DOHH2 (cell line): Measurements from ENCODE around the gene PPM1A.

ENCODE experiments used
- H3F3A ChIP-seq: fragments of 200-600 bp; sonication (generic), shearing (Covaris generic); 2 replicates; pipeline ENCODE4 v1.6.0; 2016; ENCODE audit warnings: antibody characterized with exemption, mild to moderate bottlenecking; ENCODE audit not compliant: control insufficient read depth, insufficient read depth
- H3K27ac ChIP-seq: fragments of 200-600 bp; sonication (generic); 2 replicates; pipeline ENCODE4 v1.5.1; 2014; ENCODE audit warnings: low read depth, mild to moderate bottlenecking, low read length, moderate library complexity
- H3K27me3 ChIP-seq: fragments of 200-600 bp; sonication (generic); 2 replicates; pipeline ENCODE4 v1.6.1; 2014; ENCODE audit warnings: mild to moderate bottlenecking, low read length, mixed read lengths; ENCODE audit not compliant: control insufficient read depth
- H3K36me3 ChIP-seq: fragments of 200-600 bp; sonication (generic); 2 replicates; pipeline ENCODE4 v1.6.1; 2014; ENCODE audit warnings: mild to moderate bottlenecking, low read length, moderate library complexity, mixed read lengths; ENCODE audit not compliant: control insufficient read depth
- H3K4me1 ChIP-seq: fragments of 200-600 bp; sonication (generic); 2 replicates; pipeline ENCODE4 v1.6.1; 2014; ENCODE audit warnings: mild to moderate bottlenecking, low read length, mixed read lengths; ENCODE audit not compliant: control insufficient read depth
- H3K4me2 ChIP-seq: fragments of 200-600 bp; sonication (generic); 2 replicates; pipeline ENCODE4 v1.6.0; 2014; ENCODE audit warnings: mild to moderate bottlenecking, low read length, moderate library complexity
- H3K4me3 ChIP-seq: fragments of 200-600 bp; sonication (generic); 2 replicates; pipeline ENCODE4 v1.5.1; 2014; ENCODE audit warnings: mild to moderate bottlenecking, low read length, mixed read lengths
- H3K79me2 ChIP-seq: fragments of 200-600 bp; sonication (generic); 2 replicates; pipeline ENCODE4 v1.6.1; 2014; ENCODE audit warnings: mild to moderate bottlenecking, low read length, mixed read lengths; ENCODE audit not compliant: control insufficient read depth
- H3K9me2 ChIP-seq: fragments of 200-600 bp; sonication (generic); replicated peaks from 2 replicates; pipeline ENCODE4 v1.6.1; 2014; ENCODE audit warnings: mild to moderate bottlenecking, low read length, mixed read lengths; ENCODE audit not compliant: control insufficient read depth
- H3K9me3 ChIP-seq: fragments of 200-600 bp; sonication (generic); 2 replicates; pipeline ENCODE4 v1.6.1; 2014; ENCODE audit warnings: antibody characterized with exemption, low read length, mixed read lengths; ENCODE audit not compliant: control insufficient read depth, insufficient read depth
- H4K20me1 ChIP-seq: fragments of 200-600 bp; sonication (generic); 2 replicates; pipeline ENCODE4 v1.6.0; 2014; ENCODE audit warnings: low read depth, mild to moderate bottlenecking, antibody characterized with exemption, low read length, moderate library complexity; ENCODE audit not compliant: control insufficient read depth, insufficient read depth
- EZH2phosphoT487 ChIP-seq: fragments of 200-600 bp; sonication (generic); IDR thresholded peaks from 2 replicates; pipeline ENCODE4 v1.6.1; 2017; ENCODE audit warnings: borderline replicate concordance, mild to moderate bottlenecking, antibody characterized with exemption, low read length, moderate library complexity, mixed read lengths
- TF ChIP-seq, protein P1 (sequence below): fragments of 200-600 bp; sonication (generic); IDR thresholded peaks from one replicate; pipeline ENCODE4 v1.5.1; 2014; ENCODE audit warnings: antibody characterized with exemption, mild to moderate bottlenecking, low read depth, low read length; ENCODE audit not compliant: poor library complexity, severe bottlenecking

The PPM1A gene

GRCh38 chr14:60328583-60328982 is 79.6 kb downstream of the PPM1A start:
- Histone ChIP-seq H3K36me3 (peaks cover 14% of the 10 kb centered on the region; the same call in 1 of the 2 replicates), H3K4me2 (peak overlapping the region; percentile 91), H3K9me2 (no peaks in the 10 kb centered on the region), H3K27me3 (no peaks in the 10 kb centered on the region), H3K4me3 (peak overlapping the region; percentile 82), H3K79me2 (peaks cover 22% of the 10 kb centered on the region), H3F3A (peaks cover 24% of the 10 kb centered on the region), H3K9me3 (no peaks in the 10 kb centered on the region), H3K27ac (peak overlapping the region; percentile 94), H4K20me1 (no peaks in the 10 kb centered on the region), H3K4me1 (peaks cover 80% of the 10 kb centered on the region)
- no peak for TF ChIP-seq EZH2phosphoT487
- TF ChIP-seq, protein P1, sequence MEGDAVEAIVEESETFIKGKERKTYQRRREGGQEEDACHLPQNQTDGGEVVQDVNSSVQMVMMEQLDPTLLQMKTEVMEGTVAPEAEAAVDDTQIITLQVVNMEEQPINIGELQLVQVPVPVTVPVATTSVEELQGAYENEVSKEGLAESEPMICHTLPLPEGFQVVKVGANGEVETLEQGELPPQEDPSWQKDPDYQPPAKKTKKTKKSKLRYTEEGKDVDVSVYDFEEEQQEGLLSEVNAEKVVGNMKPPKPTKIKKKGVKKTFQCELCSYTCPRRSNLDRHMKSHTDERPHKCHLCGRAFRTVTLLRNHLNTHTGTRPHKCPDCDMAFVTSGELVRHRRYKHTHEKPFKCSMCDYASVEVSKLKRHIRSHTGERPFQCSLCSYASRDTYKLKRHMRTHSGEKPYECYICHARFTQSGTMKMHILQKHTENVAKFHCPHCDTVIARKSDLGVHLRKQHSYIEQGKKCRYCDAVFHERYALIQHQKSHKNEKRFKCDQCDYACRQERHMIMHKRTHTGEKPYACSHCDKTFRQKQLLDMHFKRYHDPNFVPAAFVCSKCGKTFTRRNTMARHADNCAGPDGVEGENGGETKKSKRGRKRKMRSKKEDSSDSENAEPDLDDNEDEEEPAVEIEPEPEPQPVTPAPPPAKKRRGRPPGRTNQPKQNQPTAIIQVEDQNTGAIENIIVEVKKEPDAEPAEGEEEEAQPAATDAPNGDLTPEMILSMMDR: peak; percentile 37

- no peak for TF ChIP-seq EZH2phosphoT487
- TF ChIP-seq, protein P1: no peak
- peak overlapping the region; percentile 94 for H3K27ac ChIP-seq
- peaks cover 24% of the 10 kb centered on the region for H3F3A ChIP-seq
- H3K79me2 ChIP-seq: peaks cover 22% of the 10 kb centered on the region
- H3K9me3 ChIP-seq: no peaks in the 10 kb centered on the region
- no peaks in the 10 kb centered on the region for H4K20me1 ChIP-seq
- no peaks in the 10 kb centered on the region for H3K9me2 ChIP-seq
- peaks cover 80% of the 10 kb centered on the region for H3K4me1 ChIP-seq
- H3K36me3 ChIP-seq: peaks cover 14% of the 10 kb centered on the region; the same call in 1 of the 2 replicates
- peak overlapping the region; percentile 82 for H3K4me3 ChIP-seq
- no peaks in the 10 kb centered on the region for H3K27me3 ChIP-seq
- peak overlapping the region; percentile 91 for H3K4me2 ChIP-seq
Observed at GRCh38 chr14:60329274-60329673, 80.3 kb downstream of the PPM1A start.

DNA sequence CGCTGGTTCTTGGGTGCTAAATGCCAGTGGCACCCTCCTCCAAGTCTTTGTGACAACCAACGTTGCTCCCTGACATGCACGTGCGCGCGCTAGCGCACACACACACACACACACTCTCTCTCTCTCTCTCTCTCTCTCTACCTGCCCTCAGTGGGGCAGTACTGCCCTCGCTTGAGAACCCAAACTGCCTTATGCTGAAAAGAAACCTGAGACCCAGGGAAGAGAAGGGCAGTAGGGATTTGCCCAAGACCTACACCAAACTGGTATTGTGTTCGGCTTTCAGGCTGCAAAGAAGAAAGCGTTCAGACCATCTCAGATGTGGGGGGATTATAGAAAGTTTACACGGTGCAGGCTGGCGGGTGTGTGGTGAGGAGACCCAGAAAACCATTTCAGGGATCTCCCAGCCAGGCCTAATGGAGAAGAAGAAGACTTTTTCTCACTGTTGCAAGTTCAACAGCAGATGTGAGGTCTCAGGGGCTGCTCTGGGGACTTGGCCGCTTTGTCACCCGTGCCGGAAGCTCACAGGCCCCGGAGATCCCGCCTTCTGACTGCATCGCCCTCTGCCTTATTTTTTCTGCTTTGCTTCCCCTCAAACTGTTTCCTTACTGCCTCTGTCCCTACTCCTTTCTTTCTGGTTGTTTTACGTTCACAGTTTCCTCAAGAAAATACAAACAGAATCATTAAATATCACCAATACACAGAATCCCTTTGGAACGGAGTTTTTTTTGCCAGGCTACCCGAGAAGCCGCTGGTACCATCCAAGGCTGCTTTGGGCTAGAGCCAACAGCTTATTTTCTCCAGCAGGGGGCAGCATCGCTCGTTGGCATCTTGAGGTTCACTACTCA is 82.4 kb downstream of the PPM1A start:
- no peaks in the 10 kb centered on the region for H3K9me3 ChIP-seq
- H4K20me1 ChIP-seq: no peaks in the 10 kb centered on the region
- H3K4me1 ChIP-seq: peaks cover 68% of the 10 kb centered on the region
- peak overlapping the region; percentile 94 for H3K27ac ChIP-seq
- H3K27me3 ChIP-seq: no peaks in the 10 kb centered on the region
- peaks cover 22% of the 10 kb centered on the region for H3K79me2 ChIP-seq
- TF ChIP-seq, protein P1: peak; percentile 95
- TF ChIP-seq EZH2phosphoT487: no peak
- H3K36me3 ChIP-seq: peaks cover 14% of the 10 kb centered on the region; the same call in 1 of the 2 replicates
- peaks cover 24% of the 10 kb centered on the region for H3F3A ChIP-seq
- peak overlapping the region; percentile 73 for H3K4me3 ChIP-seq
- no peaks in the 10 kb centered on the region for H3K9me2 ChIP-seq
- peak overlapping the region; percentile 91 for H3K4me2 ChIP-seq
